Measurements from ENCODE around the gene NEK5. TPM values are rescaled to one million over a fixed set of nuclear protein-coding genes. Genes with fewer than 3 reads are reported as not detected.

Gene NEK5, protein sequence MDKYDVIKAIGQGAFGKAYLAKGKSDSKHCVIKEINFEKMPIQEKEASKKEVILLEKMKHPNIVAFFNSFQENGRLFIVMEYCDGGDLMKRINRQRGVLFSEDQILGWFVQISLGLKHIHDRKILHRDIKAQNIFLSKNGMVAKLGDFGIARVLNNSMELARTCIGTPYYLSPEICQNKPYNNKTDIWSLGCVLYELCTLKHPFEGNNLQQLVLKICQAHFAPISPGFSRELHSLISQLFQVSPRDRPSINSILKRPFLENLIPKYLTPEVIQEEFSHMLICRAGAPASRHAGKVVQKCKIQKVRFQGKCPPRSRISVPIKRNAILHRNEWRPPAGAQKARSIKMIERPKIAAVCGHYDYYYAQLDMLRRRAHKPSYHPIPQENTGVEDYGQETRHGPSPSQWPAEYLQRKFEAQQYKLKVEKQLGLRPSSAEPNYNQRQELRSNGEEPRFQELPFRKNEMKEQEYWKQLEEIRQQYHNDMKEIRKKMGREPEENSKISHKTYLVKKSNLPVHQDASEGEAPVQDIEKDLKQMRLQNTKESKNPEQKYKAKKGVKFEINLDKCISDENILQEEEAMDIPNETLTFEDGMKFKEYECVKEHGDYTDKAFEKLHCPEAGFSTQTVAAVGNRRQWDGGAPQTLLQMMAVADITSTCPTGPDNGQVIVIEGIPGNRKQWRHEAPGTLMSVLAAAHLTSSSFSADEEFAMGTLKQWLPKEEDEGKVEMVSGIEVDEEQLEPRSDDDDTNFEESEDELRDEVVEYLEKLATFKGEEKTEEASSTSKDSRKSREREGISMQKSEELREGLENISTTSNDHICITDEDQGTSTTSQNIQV
- total RNA-seq (2014; rRNA removed; shearing (Covaris generic)) (0.16 and 0.73 TPM in 2 replicates), polyA plus RNA-seq (2016; fragmentation: Nextera tagmentation; extraction: Ambion mirVana) (0.64 and 1.3 TPM in 2 replicates)
- long read RNA-seq, partial matches to known transcripts, result 1 of 1 reads
- long read RNA-seq, other reads (novel, unspliced or antisense), result 0 of 1 reads

DNA sequence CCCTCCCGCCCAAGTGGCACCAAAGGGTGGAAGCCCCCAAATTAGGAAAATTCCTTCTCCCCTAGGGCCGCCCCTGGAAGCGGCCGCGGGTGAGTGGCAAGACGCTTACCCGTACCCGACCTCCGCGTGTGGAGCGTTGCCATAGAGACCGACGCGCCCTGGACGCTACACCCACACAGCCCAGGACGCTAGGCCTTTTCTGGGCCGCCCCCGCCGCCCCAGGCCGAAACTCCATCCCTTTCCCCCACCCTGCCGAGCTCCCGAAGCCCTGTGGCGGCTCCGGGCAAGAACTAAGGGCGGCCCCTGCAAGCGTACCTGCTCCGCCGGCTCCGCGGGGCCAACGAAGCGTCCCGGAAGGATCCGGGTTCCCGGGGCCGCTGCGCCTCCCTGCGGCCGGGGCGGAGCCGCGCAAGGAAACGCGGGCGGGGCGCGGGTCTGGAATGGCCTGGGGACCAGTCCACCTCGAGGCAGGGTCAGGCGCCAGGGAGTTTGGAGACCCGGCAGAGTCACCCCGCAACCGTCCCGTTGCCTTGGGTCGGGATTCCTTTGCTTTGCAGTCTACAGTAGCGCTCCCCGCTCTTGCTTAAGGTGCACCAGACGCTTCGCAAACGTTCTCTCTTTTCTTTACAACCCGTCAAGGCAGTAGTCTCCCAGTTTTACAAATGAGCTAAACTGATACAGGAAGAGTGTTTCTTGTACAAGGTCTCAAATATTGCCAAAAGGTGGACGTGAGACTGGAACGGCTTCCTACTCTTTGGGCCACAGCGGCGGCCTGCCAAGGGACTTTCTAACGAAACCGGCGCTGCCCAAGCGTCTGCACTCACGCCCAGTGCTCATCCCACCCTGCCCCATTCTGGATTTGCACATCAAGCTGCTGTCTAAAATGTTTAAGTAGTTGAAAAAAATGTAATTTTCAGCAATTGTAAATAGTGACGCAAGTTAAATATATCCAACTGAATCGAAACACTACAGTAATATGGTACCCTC lies at the start of gene NEK5:
Gene NEK5 (minus strand): TSS at position 360 of the 987 bp plus-strand sequence. CDS start 1,591 bp downstream, outside the sequence.
- Mint-ChIP-seq H3K4me1 (peaks cover 5% of the 10 kb centered on the region; the same call in 2 of the 3 replicates), H3K9me3 (peaks cover 5% of the 10 kb centered on the region; the same call in 2 of the 3 replicates), H3K4me3 (peak within 1 kb of the TSS; percentile 81), H3K36me3 (ENCODE audit: low read depth) (peaks cover 25% of the 10 kb centered on the region), H3K27ac (no peak within 1 kb of the TSS), H3K27me3 (ENCODE audit: insufficient read depth, low read depth, poor library complexity) (peaks cover 7% of the 10 kb centered on the region)
- TF ChIP-seq ZNF331 (CRISPR knock-in tag; IDR thresholded peaks at IDR 0.05; ENCODE audit: low read depth), result no peak
- TF ChIP-seq, protein P1, sequence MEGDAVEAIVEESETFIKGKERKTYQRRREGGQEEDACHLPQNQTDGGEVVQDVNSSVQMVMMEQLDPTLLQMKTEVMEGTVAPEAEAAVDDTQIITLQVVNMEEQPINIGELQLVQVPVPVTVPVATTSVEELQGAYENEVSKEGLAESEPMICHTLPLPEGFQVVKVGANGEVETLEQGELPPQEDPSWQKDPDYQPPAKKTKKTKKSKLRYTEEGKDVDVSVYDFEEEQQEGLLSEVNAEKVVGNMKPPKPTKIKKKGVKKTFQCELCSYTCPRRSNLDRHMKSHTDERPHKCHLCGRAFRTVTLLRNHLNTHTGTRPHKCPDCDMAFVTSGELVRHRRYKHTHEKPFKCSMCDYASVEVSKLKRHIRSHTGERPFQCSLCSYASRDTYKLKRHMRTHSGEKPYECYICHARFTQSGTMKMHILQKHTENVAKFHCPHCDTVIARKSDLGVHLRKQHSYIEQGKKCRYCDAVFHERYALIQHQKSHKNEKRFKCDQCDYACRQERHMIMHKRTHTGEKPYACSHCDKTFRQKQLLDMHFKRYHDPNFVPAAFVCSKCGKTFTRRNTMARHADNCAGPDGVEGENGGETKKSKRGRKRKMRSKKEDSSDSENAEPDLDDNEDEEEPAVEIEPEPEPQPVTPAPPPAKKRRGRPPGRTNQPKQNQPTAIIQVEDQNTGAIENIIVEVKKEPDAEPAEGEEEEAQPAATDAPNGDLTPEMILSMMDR (conservative IDR thresholded peaks at IDR 0.05; ENCODE audit: low read depth in 2 of 2), result peak; percentile 58 to 83
- ATAC-seq (peak; percentile 92), DNase-seq (ENCODE audit: low spot score) (peak; percentile 96)
- Histone ChIP-seq H3K4me2 (peak within 1 kb of the TSS; percentile 77), H3F3A (replicated peaks; ENCODE audit: low read depth) (no peaks in the 10 kb centered on the region), H2AFZ (peak within 1 kb of the TSS; percentile 98), H3K27ac (ENCODE audit: low read depth) (no peak within 1 kb of the TSS), H4K20me1 (replicated peaks; ENCODE audit: insufficient read depth) (no peaks in the 10 kb centered on the region), H3K36me3 (ENCODE audit: insufficient read depth) (no peaks in the 10 kb centered on the region; the same call in 1 of the 2 replicates), H3K4me1 (ENCODE audit: insufficient read depth) (peaks cover 6% of the 10 kb centered on the region; the same call in 1 of the 2 replicates), H3K9me2 (ENCODE audit: insufficient read depth) (no peaks in the 10 kb centered on the region; the same call in 1 of the 2 replicates), H3K79me2 (replicated peaks; ENCODE audit: insufficient read depth) (no peaks in the 10 kb centered on the region), H3K27me3 (ENCODE audit: insufficient read depth) (peaks cover 3% of the 10 kb centered on the region; the same call in 1 of the 2 replicates), H3K4me3 (peak within 1 kb of the TSS; percentile 57)

DNA sequence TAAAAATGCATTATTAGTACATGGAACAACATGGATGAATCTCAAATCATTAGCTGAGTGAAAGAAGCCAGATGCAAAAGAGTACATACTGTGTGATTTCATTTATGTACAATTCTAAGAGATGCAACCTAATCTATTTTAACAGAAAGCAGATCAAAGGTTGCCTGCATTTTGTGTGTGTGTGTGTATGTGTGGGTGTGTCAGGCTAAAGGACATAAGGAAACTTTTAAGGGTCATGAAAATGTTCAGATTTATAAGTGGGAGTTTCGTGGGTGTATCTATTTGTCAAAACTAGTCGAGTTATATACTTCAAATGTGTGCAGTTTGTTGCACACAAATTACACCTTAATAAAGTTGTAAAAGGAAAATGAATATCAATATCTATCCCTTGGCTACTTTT lies 48.4 kb upstream of the NEK5 start:
- Mint-ChIP-seq H3K9me3 (no peaks in the 10 kb centered on the region), H3K27me3 (ENCODE audit: insufficient read depth, low read depth, poor library complexity) (no peaks in the 10 kb centered on the region), H3K4me3 (no peak overlapping the region), H3K4me1 (no peaks in the 10 kb centered on the region), H3K27ac (no peak overlapping the region), H3K36me3 (ENCODE audit: low read depth) (peaks cover 26% of the 10 kb centered on the region; the same call in 2 of the 3 replicates)
- H4K20me1 ChIP-seq (replicated peaks; ENCODE audit: insufficient read depth), result no peaks in the 10 kb centered on the region
- no peak overlapping the region for H3K4me3 ChIP-seq
- no peaks in the 10 kb centered on the region for H3F3A ChIP-seq (replicated peaks; ENCODE audit: low read depth)
- no peaks in the 10 kb centered on the region for H3K79me2 ChIP-seq (replicated peaks; ENCODE audit: insufficient read depth)
- H3K27me3 ChIP-seq (ENCODE audit: insufficient read depth), result no peaks in the 10 kb centered on the region
- no peaks in the 10 kb centered on the region for H3K9me2 ChIP-seq (ENCODE audit: insufficient read depth)
- H3K36me3 ChIP-seq (ENCODE audit: insufficient read depth), result peaks cover 24% of the 10 kb centered on the region
- no peak overlapping the region for H3K27ac ChIP-seq (ENCODE audit: low read depth)
- ATAC-seq (no peak), DNase-seq (ENCODE audit: low spot score) (no peak)
- H3K4me2 ChIP-seq, result no peak overlapping the region
- no peaks in the 10 kb centered on the region for H3K4me1 ChIP-seq (ENCODE audit: insufficient read depth)
- no peak overlapping the region for H2AFZ ChIP-seq
- TF ChIP-seq ZNF331 (CRISPR knock-in tag; IDR thresholded peaks at IDR 0.05; ENCODE audit: low read depth), result no peak
- no peak for TF ChIP-seq NANOG (IDR thresholded peaks at IDR 0.05; ENCODE audit: borderline replicate concordance)
- TF ChIP-seq, protein P2, sequence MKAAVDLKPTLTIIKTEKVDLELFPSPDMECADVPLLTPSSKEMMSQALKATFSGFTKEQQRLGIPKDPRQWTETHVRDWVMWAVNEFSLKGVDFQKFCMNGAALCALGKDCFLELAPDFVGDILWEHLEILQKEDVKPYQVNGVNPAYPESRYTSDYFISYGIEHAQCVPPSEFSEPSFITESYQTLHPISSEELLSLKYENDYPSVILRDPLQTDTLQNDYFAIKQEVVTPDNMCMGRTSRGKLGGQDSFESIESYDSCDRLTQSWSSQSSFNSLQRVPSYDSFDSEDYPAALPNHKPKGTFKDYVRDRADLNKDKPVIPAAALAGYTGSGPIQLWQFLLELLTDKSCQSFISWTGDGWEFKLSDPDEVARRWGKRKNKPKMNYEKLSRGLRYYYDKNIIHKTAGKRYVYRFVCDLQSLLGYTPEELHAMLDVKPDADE (IDR thresholded peaks at IDR 0.05), result no peak
- no peak for TF ChIP-seq CREB1 (CRISPR knock-in tag; IDR thresholded peaks at IDR 0.05; ENCODE audit: low read depth)
- TF ChIP-seq, protein P1 (conservative IDR thresholded peaks at IDR 0.05; ENCODE audit: low read depth in 2 of 2), result no peak

Measured in GM23338 (cell line).